H1 (cell line): Measurements from ENCODE around the gene ZNF385C. TPM values are rescaled to one million over a fixed set of nuclear protein-coding genes. Genes with fewer than 3 reads are reported as not detected.

Experiments
- CTCF ChIA-PET: fragments of 300-600 bp; sonication (Branson Sonifier 250); formaldehyde crosslinking; loops from one replicate; lab custom pipeline; 2021; ENCODE audit not compliant: partially characterized antibody; lab: Charles Lee
- POLR2A ChIA-PET: fragments of 300-600 bp; sonication (Branson Sonifier 250); formaldehyde crosslinking; loops from one replicate; lab custom pipeline; 2021; ENCODE audit warnings: inconsistent platforms; ENCODE audit not compliant: partially characterized antibody; lab: Charles Lee
- DNase-seq, 2 experiments: peaks; one replicate each; pipeline versions ENCODE4 v3.0.0 to v3.0.0-alpha.2; 2010 to 2022; ENCODE audit warnings: low spot score in 2 of 2, low read depth in 1 of 2, mixed read lengths in 1 of 2
- FAIRE-seq: peaks from 2 replicates; lab custom pipeline; 2011; peaks lifted over from hg19 to GRCh38; lab: Jason Lieb, UNC
- H2AFZ ChIP-seq: 2 replicates; pipeline ENCODE4 v1.8.1; 2012; ENCODE audit warnings: low read length, inconsistent platforms
- H2AK5ac ChIP-seq: 2 replicates; pipeline ENCODE4 v1.6.1; 2013; ENCODE audit warnings: low read depth, low read length
- H2BK120ac ChIP-seq: replicated peaks from 2 replicates; pipeline ENCODE3; 2013; ENCODE audit warnings: low read depth, low read length, inconsistent platforms
- H2BK12ac ChIP-seq: 2 replicates; pipeline ENCODE4 v1.6.1; 2013; ENCODE audit warnings: low read depth, low read length
- H2BK15ac ChIP-seq: 2 replicates; pipeline ENCODE4 v1.6.1; 2013; ENCODE audit warnings: low read length
- H2BK20ac ChIP-seq: 2 replicates; pipeline ENCODE4 v1.6.1; 2013; ENCODE audit warnings: low read length
- H2BK5ac ChIP-seq: 2 replicates; pipeline ENCODE4 v1.6.1; 2013; ENCODE audit warnings: low read depth, low read length
- H3K14ac ChIP-seq: 2 replicates; pipeline ENCODE4 v1.6.1; 2013; ENCODE audit warnings: inconsistent platforms; ENCODE audit not compliant: insufficient read length
- H3K18ac ChIP-seq: 2 replicates; pipeline ENCODE4 v1.6.1; 2013; ENCODE audit warnings: low read length; ENCODE audit errors: extremely low read depth
- H3K23ac ChIP-seq: 2 replicates; pipeline ENCODE4 v1.6.1; 2013; ENCODE audit warnings: inconsistent platforms; ENCODE audit not compliant: insufficient read length
- H3K23me2 ChIP-seq: 2 replicates; pipeline ENCODE4 v1.6.1; 2013; ENCODE audit warnings: low read depth, low read length
- H3K27ac ChIP-seq: 2 replicates; pipeline ENCODE4 v1.6.1; 2011; ENCODE audit warnings: low read depth, low read length, inconsistent platforms
- H3K27me3 ChIP-seq, 4 experiments: replicated peaks in 1 of 4; 1 replicate in 1 of 4; 2 replicates in 3 of 4; pipeline versions ENCODE4 v1.6.1 to v1.8.1; 2011 to 2013; ENCODE audit warnings: low read length in 3 of 4, mild to moderate bottlenecking in 3 of 4, inconsistent platforms in 2 of 4, mixed read lengths in 2 of 4, moderate library complexity in 1 of 4; ENCODE audit not compliant: control insufficient read depth in 3 of 4, insufficient read depth in 3 of 4; ENCODE audit errors: extremely low read depth in 1 of 4
- H3K36me3 ChIP-seq, 4 experiments: 2 replicates each; pipeline versions ENCODE4 v1.6.1 to v1.8.1; 2011 to 2013; ENCODE audit warnings: mild to moderate bottlenecking in 4 of 4, low read length in 3 of 4, moderate library complexity in 2 of 4, control low read depth in 1 of 4, inconsistent platforms in 1 of 4; ENCODE audit not compliant: insufficient read depth in 4 of 4, control insufficient read depth in 2 of 4
- H3K4ac ChIP-seq: replicated peaks from 2 replicates; pipeline ENCODE3; 2013; ENCODE audit warnings: low read length, low read depth, mixed read lengths, inconsistent platforms; ENCODE audit not compliant: insufficient read length
- H3K4me1 ChIP-seq, 4 experiments: replicated peaks in 1 of 4; 1 replicate in 1 of 4; 2 replicates in 3 of 4; pipeline versions ENCODE4 v1.6.1 to v1.8.1; 2011 to 2013; ENCODE audit warnings: low read length in 3 of 4, inconsistent platforms in 2 of 4, mixed read lengths in 1 of 4; ENCODE audit not compliant: insufficient read depth in 4 of 4, control insufficient read depth in 3 of 4
- H3K4me2 ChIP-seq, 2 experiments: 2 replicates each; pipeline versions ENCODE4 v1.6.1 to v1.8.1; 2011 to 2013; ENCODE audit warnings: low read depth in 2 of 2, low read length in 2 of 2, control low read depth in 1 of 2, inconsistent platforms in 1 of 2, mild to moderate bottlenecking in 1 of 2; ENCODE audit not compliant: insufficient read depth in 1 of 2
- H3K4me3 ChIP-seq, 4 experiments: fragments of 200-600, 300-600 bp in 1 of 4; sonication (generic), shearing (Covaris generic), sonication (Bioruptor Twin) in 1 of 4; 2 replicates each; pipeline versions ENCODE4 v1.5.1 to v1.8.1; 2011 to 2016; ENCODE audit warnings: low read length in 4 of 4, low read depth in 3 of 4, control low read depth in 2 of 4, inconsistent platforms in 2 of 4, mild to moderate bottlenecking in 2 of 4, mixed read lengths in 1 of 4, moderate library complexity in 1 of 4; ENCODE audit not compliant: insufficient read depth in 2 of 4; ENCODE audit errors: extremely low read depth in 1 of 4
- H3K56ac ChIP-seq: replicated peaks from 2 replicates; pipeline ENCODE3; 2013; ENCODE audit warnings: low read depth, mild to moderate bottlenecking, mixed read lengths, low read length, inconsistent platforms; ENCODE audit not compliant: insufficient read length
- H3K79me1 ChIP-seq: 2 replicates; pipeline ENCODE4 v1.6.1; 2013; ENCODE audit warnings: low read depth, low read length, control low read depth
- H3K79me2 ChIP-seq, 2 experiments: 2 replicates each; pipeline versions ENCODE4 v1.6.1 to v1.8.1; 2012 to 2013; ENCODE audit warnings: low read length in 2 of 2, mild to moderate bottlenecking in 2 of 2, inconsistent platforms in 1 of 2; ENCODE audit not compliant: insufficient read depth in 2 of 2, control insufficient read depth in 1 of 2
- H3K9ac ChIP-seq, 4 experiments: replicated peaks in 1 of 4; 1 replicate in 1 of 4; 2 replicates in 3 of 4; pipeline versions ENCODE4 v1.6.1 to v1.8.1; 2011 to 2013; ENCODE audit warnings: low read depth in 3 of 4, low read length in 3 of 4, control low read depth in 2 of 4, mild to moderate bottlenecking in 2 of 4, moderate library complexity in 2 of 4, inconsistent platforms in 1 of 4; ENCODE audit errors: extremely low read depth in 1 of 4
- H3K9me3 ChIP-seq, 2 experiments: 2 replicates each; pipeline versions ENCODE4 v1.6.1 to v1.8.1; 2012 to 2013; ENCODE audit warnings: mild to moderate bottlenecking in 2 of 2, moderate library complexity in 2 of 2, control low read depth in 1 of 2, inconsistent platforms in 1 of 2, low read depth in 1 of 2, low read length in 1 of 2, mixed read lengths in 1 of 2; ENCODE audit not compliant: insufficient read depth in 2 of 2
- H4K20me1 ChIP-seq, 2 experiments: replicated peaks in 1 of 2; 2 replicates each; pipeline versions ENCODE3 to v1.8.1; 2011 to 2013; ENCODE audit warnings: inconsistent platforms in 2 of 2, low read length in 2 of 2, mild to moderate bottlenecking in 1 of 2; ENCODE audit not compliant: insufficient read depth in 2 of 2, control insufficient read depth in 1 of 2
- H4K5ac ChIP-seq: 2 replicates; pipeline ENCODE4 v1.6.1; 2013; ENCODE audit warnings: low read length, low read depth, mixed read lengths, inconsistent platforms; ENCODE audit not compliant: insufficient read length
- H4K8ac ChIP-seq: 2 replicates; pipeline ENCODE4 v1.8.0; 2013; ENCODE audit warnings: mild to moderate bottlenecking, moderate library complexity, low read length, inconsistent platforms; ENCODE audit not compliant: insufficient read depth; ENCODE audit errors: extremely low read depth
- H4K91ac ChIP-seq: replicated peaks from 2 replicates; pipeline ENCODE3; 2013; ENCODE audit warnings: low read length, mixed read lengths, inconsistent platforms; ENCODE audit not compliant: insufficient read length
- BCL11A ChIP-seq, 2 experiments: IDR thresholded peaks; one replicate each; pipeline ENCODE4 v1.6.1; 2011; ENCODE audit warnings: low read depth in 2 of 2, low read length in 2 of 2, mild to moderate bottlenecking in 2 of 2
- SUZ12 ChIP-seq: fragments of 200-600 bp; sonication (generic); IDR thresholded peaks from 2 replicates; pipeline ENCODE4 v1.6.1; 2012; ENCODE audit warnings: mild to moderate bottlenecking, inconsistent platforms, low read length, moderate library complexity, mixed read lengths
- WGBS, 2 experiments: shearing (Covaris generic) in 1 of 2; methylation state at CpG; one replicate each; pipeline versions ENCODE4 v1.1.6 to v1.1.7; 2013 to 2015; ENCODE audit warnings: low lambda C conversion rate in 2 of 2, mixed read lengths in 2 of 2, inconsistent platforms in 1 of 2, low coverage in 1 of 2, missing lambda C conversion rate in 1 of 2; ENCODE audit not compliant: insufficient replicate concordance in 2 of 2, insufficient coverage in 1 of 2, insufficient read length in 1 of 2; ENCODE audit errors: extremely low coverage in 1 of 2, missing lambda C conversion rate in 1 of 2; 5-methylcytosine and 5-hydroxymethylcytosine counted together
- polyA plus RNA-seq, 7 experiments: library from polyadenylated mRNA; depleted of rRNA in 3 of 7; stranded (reverse) in 5 of 7; unstranded in 2 of 7; fragments of >200 nt in 5 of 7; fragments of 200-250 nt in 2 of 7; gene quantifications; 1 replicate in 5 of 7; 2 replicates in 1 of 7; 4 replicates in 1 of 7; pipeline versions ENCODE4 v1.2.1 to v1.2.3, GENCODE V29; 2011 to 2013; ENCODE audit warnings: missing spikeins in 2 of 7, mixed read lengths in 2 of 7
- total RNA-seq: library from RNA; stranded (reverse); fragmentation: NEBNext Ultra II Directional; extraction: Animal tissue kit (Norgen Biotek cat#: 25700); gene quantifications from 2 replicates; pipeline ENCODE4 v1.2.1, GENCODE V29; 2021

Gene ZNF385C
- total and polyA plus RNA-seq, 2 of the 8 experiments (the other 6 are each of a cell fraction or from before 2014, with no cell fraction given) = 3.9 to 6.1 TPM

- 99% methylated on average over 8 of the region's 8 CpGs; no CpG with 5 or more reads in 1 of the 2 experiments for WGBS, 2 experiments
- no peak overlapping the region for H3K18ac ChIP-seq
- no peak overlapping the region for H3K4ac ChIP-seq
- H3K9me3 ChIP-seq = no peaks in the 10 kb centered on the region
- no peak overlapping the region for H3K4me3 ChIP-seq
- no peak overlapping the region for H4K8ac ChIP-seq
- no peak overlapping the region for H2BK120ac ChIP-seq
- H3K79me1 ChIP-seq = no peaks in the 10 kb centered on the region
- H3K9ac ChIP-seq = no peak overlapping the region
- POLR2A ChIA-PET = interaction anchor here (0.6 to 1.5 kb wide), 3 partner anchors 11 to 20 kb away, joined by 3 to 5 read pairs (median 5); no protein-coding TSS in a partner anchor
- no peak for FAIRE-seq
- H2BK12ac ChIP-seq = no peak overlapping the region
- H3K36me3 ChIP-seq = peaks cover 45 to 91% (median 74%) of the 10 kb centered on the region in 4 experiments
- no peak overlapping the region for H2BK15ac ChIP-seq
- no peak overlapping the region for H3K23ac ChIP-seq
- H4K91ac ChIP-seq = no peak overlapping the region
- no peak overlapping the region for H2BK20ac ChIP-seq
- H4K20me1 ChIP-seq = peaks cover 3 to 7% of the 10 kb centered on the region in 2 experiments
- H4K5ac ChIP-seq = no peak overlapping the region
- no peaks in the 10 kb centered on the region for H3K23me2 ChIP-seq
- H3K4me2 ChIP-seq = no peak overlapping the region
- no peaks in the 10 kb centered on the region for H3K4me1 ChIP-seq
- H3K27ac ChIP-seq = no peak overlapping the region
- no peak overlapping the region for H3K14ac ChIP-seq
- TF ChIP-seq BCL11A (IDR thresholded peaks at IDR 0.05; ENCODE audit: low read depth in 2 of 2, low read length in 2 of 2) = no peak
- TF ChIP-seq SUZ12 = no peak
- TF ChIP-seq, all 59 proteins: peak for 0
- Histone ChIP-seq H3K27me3 (no peaks in the 10 kb centered on the region; a peak in 1 of 7 replicates), H2BK5ac (no peak overlapping the region), H3K56ac (no peak overlapping the region), H3K79me2 (no peaks in the 10 kb centered on the region), H2AFZ (no peak overlapping the region), H2AK5ac (no peak overlapping the region)
- CTCF ChIA-PET = interaction anchor here (0.6 to 1.8 kb wide), 10 partner anchors 9 to 527 kb away, joined by 3 to 6 read pairs (median 3); no protein-coding TSS in a partner anchor
- no peak for DNase-seq
These were observed 113.8 kb downstream of the ZNF385C start for GRCh38 chr17:41984454-41984853.
